Left renal pelvis (tissue), 4 donors: ENCODE data around the gene DNAH17. TPM values are rescaled to one million over a fixed set of nuclear protein-coding genes. Genes with fewer than 3 reads are reported as not detected.

Source experiments
- DNase-seq, 4 donors: peaks; one replicate each; pipeline ENCODE4 v3.0.0-alpha.2; 2013; ENCODE audit warnings: low read depth in 4 of 4, low spot score in 3 of 4
- polyA plus RNA-seq, 4 donors: library from polyadenylated mRNA; unstranded; fragments of 120-200 nt; gene quantifications; one replicate each; pipeline ENCODE4 v1.2.1, GENCODE V29; 2013; ENCODE audit not compliant: insufficient read length in 4 of 4

DNAH17 gene
- polyA plus RNA-seq, 4 donors, result 1.5 to 4.8 (median 2.2) TPM

- DNase-seq, result no peak
Measured at GRCh38 chr17:78555746-78556401, 21.3 kb downstream of the DNAH17 start.

GRCh38 chr17:78550464-78550863 is 26.7 kb downstream of the DNAH17 start:
- no peak for DNase-seq

GRCh38 chr17:78548725-78549124 is 28.5 kb downstream of the DNAH17 start:
- DNase-seq, result no peak

- no peak for DNase-seq
Measured at GRCh38 chr17:78547035-78547434, 30.2 kb downstream of the DNAH17 start.

GRCh38 chr17:78546476-78546875 is 30.7 kb downstream of the DNAH17 start:
- no peak for DNase-seq

GRCh38 chr17:78544881-78545755 is 32.1 kb downstream of the DNAH17 start:
- DNase-seq, result no peak

- no peak for DNase-seq
Measured at GRCh38 chr17:78541488-78542206, 35.5 kb downstream of the DNAH17 start.

GRCh38 chr17:78539781-78540180 is 37.4 kb downstream of the DNAH17 start:
- no peak for DNase-seq

- no peak for DNase-seq
Measured at GRCh38 chr17:78538033-78538776, 39.0 kb downstream of the DNAH17 start.

GRCh38 chr17:78537217-78537860 is 39.9 kb downstream of the DNAH17 start:
- DNase-seq, result no peak

DNA sequence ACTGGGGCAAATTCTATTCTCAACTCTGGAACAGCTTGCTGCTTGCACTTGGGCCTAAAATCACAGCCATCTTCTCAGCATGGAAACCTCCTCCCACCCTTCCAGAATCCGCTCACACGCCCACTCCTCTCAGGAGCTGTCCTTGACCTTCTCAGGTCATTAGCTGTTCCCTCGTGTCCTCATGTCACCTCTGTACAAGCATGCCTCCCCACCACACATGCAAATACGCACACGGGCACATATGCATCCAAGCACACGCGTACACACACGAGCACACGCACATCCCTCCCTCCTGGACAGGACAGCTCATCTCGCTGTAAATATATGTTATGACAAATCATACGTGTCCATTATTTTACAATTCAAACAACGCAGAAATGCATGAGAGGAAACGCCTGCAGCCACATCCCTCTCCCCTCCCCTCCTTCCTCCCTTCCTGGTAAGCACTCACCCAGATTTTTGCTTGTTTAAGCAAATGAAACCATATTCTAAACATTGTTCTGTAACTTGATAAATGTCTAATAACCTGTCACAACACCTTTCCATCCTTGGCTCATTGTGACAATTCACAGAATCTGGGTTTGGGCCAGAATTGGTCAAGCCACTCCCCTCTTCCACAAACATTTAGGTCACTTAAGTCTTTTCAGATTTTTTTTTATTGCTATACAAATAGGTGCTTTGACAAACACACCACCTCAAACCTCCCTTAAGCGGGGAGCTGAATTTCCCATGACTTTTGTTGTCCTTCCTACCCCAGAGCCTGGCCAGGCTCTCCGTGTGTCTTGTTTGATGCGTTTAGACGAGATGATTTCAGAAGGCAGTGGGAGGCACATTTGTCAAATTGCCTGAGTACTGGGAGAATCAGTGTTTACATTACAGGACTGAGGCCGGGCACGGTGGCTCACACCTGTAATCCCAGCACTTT is 41.7 kb downstream of the DNAH17 start:
- no peak for DNase-seq

GRCh38 chr17:78534492-78535272 is 42.5 kb downstream of the DNAH17 start:
- DNase-seq, result no peak

GRCh38 chr17:78532922-78533640 is 44.1 kb downstream of the DNAH17 start:
- no peak for DNase-seq

DNA sequence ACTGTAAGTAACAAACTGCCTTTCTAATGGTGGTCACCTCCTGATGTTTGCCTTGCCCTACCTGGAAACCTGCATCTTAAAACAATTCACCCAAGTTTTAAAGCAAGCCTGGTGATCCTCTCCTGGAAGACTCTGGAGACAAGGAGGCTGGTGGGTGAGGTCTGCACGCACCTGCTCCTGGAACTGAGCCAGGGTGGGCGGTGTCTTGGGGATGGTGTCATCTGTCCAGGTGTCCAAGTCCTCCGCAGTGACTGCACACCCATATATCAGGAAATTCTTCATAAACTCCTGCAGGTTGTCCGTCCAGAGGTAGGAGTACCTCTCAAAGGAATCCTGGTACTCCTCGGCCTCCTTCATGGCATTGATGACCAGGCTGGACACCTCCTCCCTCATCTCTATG is 44.9 kb downstream of the DNAH17 start:
- no peak for DNase-seq

- no peak for DNase-seq
Measured at GRCh38 chr17:78530675-78531074, 46.5 kb downstream of the DNAH17 start.

GRCh38 chr17:78529871-78530670 is 47.1 kb downstream of the DNAH17 start:
- no peak for DNase-seq

DNA sequence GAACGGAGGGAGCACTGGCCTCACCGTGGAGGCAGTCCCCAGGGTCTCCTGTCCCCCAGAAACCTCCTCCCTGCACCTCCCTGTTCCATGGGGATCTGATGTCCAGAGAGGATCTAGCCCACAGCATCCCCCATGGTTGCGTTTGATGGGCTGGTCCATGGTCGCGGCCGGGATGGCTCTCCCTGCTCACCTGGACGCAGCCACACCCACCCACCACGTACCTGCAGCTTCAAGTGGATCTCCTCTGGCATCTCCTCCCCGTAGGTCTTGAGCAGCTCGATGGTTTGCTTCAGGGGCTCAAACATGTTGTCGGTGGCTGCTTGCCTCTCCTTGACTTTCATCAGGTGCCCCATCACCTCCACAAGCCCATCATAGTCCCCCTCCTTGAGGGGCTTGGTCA is 47.9 kb downstream of the DNAH17 start:
- no peak for DNase-seq
